Measurements from ENCODE around the gene FGF8. TPM values are rescaled to one million over a fixed set of nuclear protein-coding genes. Genes with fewer than 3 reads are reported as not detected.

The FGF8 gene
- total and polyA plus RNA-seq, 2 of the 8 experiments (the other 6 are each of a cell fraction or from before 2014, with no cell fraction given), result 1.1 to 3.9 TPM

DNA sequence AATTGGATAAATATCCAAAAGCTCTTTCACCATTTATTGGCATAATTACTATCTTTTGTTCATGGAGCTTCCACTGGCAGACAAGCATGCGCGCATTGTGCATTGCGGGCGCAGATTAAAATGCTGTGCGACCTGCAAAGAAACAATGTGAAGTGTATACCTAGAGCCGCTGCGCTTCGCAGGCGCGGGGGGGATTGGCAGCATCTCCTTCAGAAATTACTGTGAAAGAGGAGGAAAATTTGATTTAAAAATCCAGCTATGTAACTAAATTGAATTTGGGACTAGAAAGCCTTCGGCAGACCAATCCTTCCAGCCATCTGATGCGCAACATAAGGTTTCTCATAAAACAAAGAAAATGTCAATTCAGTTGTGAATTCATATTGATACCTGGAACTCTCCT, 17.6 kb upstream of the FGF8 start:
- 96% methylated on average over 12 of the region's 12 CpGs; no CpG with 5 or more reads in 1 of the 2 experiments for WGBS, 2 experiments (ENCODE audit: extremely low coverage in 1 of 2, insufficient coverage in 1 of 2, insufficient read length in 1 of 2, insufficient replicate concordance in 2 of 2, low coverage in 1 of 2, low lambda C conversion rate in 2 of 2, missing lambda C conversion rate in 1 of 2)
- Histone ChIP-seq H3K27ac (ENCODE audit: low read depth, low read length) (no peak overlapping the region), H4K20me1 (replicated peaks in 1 of 2; ENCODE audit: control insufficient read depth in 1 of 2, insufficient read depth in 2 of 2, low read length in 2 of 2) (peaks cover 4 to 9% of the 10 kb centered on the region in 2 experiments)
- TF ChIP-seq KDM4A (IDR thresholded peaks at IDR 0.05; ENCODE audit: low read depth, low read length, severe bottlenecking), result no peak

More for the DNA sequence above, 17.6 kb upstream of the FGF8 start:
- H3K9me3 ChIP-seq (ENCODE audit: insufficient read depth in 2 of 2, low read depth in 1 of 2, low read length in 1 of 2), result no peaks in the 10 kb centered on the region
- H3K4me3 ChIP-seq (ENCODE audit: extremely low read depth in 1 of 4, insufficient read depth in 2 of 4, low read depth in 3 of 4, low read length in 4 of 4), result no peak overlapping the region
- no peaks in the 10 kb centered on the region for H3K79me1 ChIP-seq (ENCODE audit: low read depth, low read length)
- H2BK120ac ChIP-seq (replicated peaks; ENCODE audit: low read depth, low read length), result no peak overlapping the region
- no peaks in the 10 kb centered on the region for H3K27me3 ChIP-seq (replicated peaks in 1 of 4; ENCODE audit: control insufficient read depth in 3 of 4, extremely low read depth in 1 of 4, insufficient read depth in 3 of 4, low read length in 3 of 4)
- no peak overlapping the region for H2BK5ac ChIP-seq (ENCODE audit: low read depth, low read length)
- H3K36me3 ChIP-seq (ENCODE audit: control insufficient read depth in 2 of 4, insufficient read depth in 4 of 4, low read length in 3 of 4), result peaks cover 33 to 96% (median 75%) of the 10 kb centered on the region in 4 experiments
- no peak overlapping the region for H2AFZ ChIP-seq (ENCODE audit: low read length)
- no peak overlapping the region for H2BK15ac ChIP-seq (ENCODE audit: low read length)
- H2BK20ac ChIP-seq (ENCODE audit: low read length), result no peak overlapping the region
- H3K23me2 ChIP-seq (ENCODE audit: low read depth, low read length), result no peaks in the 10 kb centered on the region
- POLR2A ChIA-PET (ENCODE audit: partially characterized antibody), result interaction anchor here (1.3 to 1.6 kb wide), 2 partner anchors 20 to 25 kb away, joined by 6 to 10 read pairs; partner anchors contain the start of gene OGA
- CTCF ChIA-PET (ENCODE audit: partially characterized antibody), result interaction anchor here (0.6 kb wide), 1 partner anchor 15 kb away, joined by 3 read pairs; no protein-coding TSS in a partner anchor
- no peak for FAIRE-seq
- no peak overlapping the region for H2AK5ac ChIP-seq (ENCODE audit: low read depth, low read length)
- no peaks in the 10 kb centered on the region for H3K4me1 ChIP-seq (replicated peaks in 1 of 4; ENCODE audit: control insufficient read depth in 3 of 4, insufficient read depth in 4 of 4, low read length in 3 of 4)
- peaks cover 0 to 5% of the 10 kb centered on the region in 2 experiments; a peak in 2 of 4 replicates for H3K79me2 ChIP-seq (ENCODE audit: control insufficient read depth in 1 of 2, insufficient read depth in 2 of 2, low read length in 2 of 2)
- H3K56ac ChIP-seq (replicated peaks; ENCODE audit: insufficient read length, low read depth, low read length), result no peak overlapping the region
- peak overlapping the region; percentile 15; the same call in 1 of the 2 replicates for H4K8ac ChIP-seq (ENCODE audit: extremely low read depth, insufficient read depth, low read length)
- H2BK12ac ChIP-seq (ENCODE audit: low read depth, low read length), result no peak overlapping the region
- no peak overlapping the region for H4K91ac ChIP-seq (replicated peaks; ENCODE audit: insufficient read length, low read length)
- no peak overlapping the region for H3K4me2 ChIP-seq (ENCODE audit: insufficient read depth in 1 of 2, low read depth in 2 of 2, low read length in 2 of 2)
- no peak overlapping the region for H3K23ac ChIP-seq (ENCODE audit: insufficient read length)
- no peak overlapping the region for H3K14ac ChIP-seq (ENCODE audit: insufficient read length)
- no peak overlapping the region for H3K9ac ChIP-seq (replicated peaks in 1 of 4; ENCODE audit: extremely low read depth in 1 of 4, low read depth in 3 of 4, low read length in 3 of 4)
- no peak overlapping the region for H3K18ac ChIP-seq (ENCODE audit: extremely low read depth, low read length)
- H4K5ac ChIP-seq (ENCODE audit: insufficient read length, low read depth, low read length), result no peak overlapping the region
- no peak overlapping the region for H3K4ac ChIP-seq (replicated peaks; ENCODE audit: insufficient read length, low read depth, low read length)
- DNase-seq (ENCODE audit: low read depth in 1 of 2, low spot score in 2 of 2), result no peak

All from H1 (cell line).